DOHH2 (cell line): ENCODE results near the gene EHBP1L1.

Experiments used
- H3F3A ChIP-seq: fragments of 200-600 bp; sonication (generic), shearing (Covaris generic); 2 replicates; pipeline ENCODE4 v1.6.0; 2016; ENCODE audit warnings: antibody characterized with exemption, mild to moderate bottlenecking; ENCODE audit not compliant: control insufficient read depth, insufficient read depth
- H3K27ac ChIP-seq: fragments of 200-600 bp; sonication (generic); 2 replicates; pipeline ENCODE4 v1.5.1; 2014; ENCODE audit warnings: low read depth, mild to moderate bottlenecking, low read length, moderate library complexity
- H3K27me3 ChIP-seq: fragments of 200-600 bp; sonication (generic); 2 replicates; pipeline ENCODE4 v1.6.1; 2014; ENCODE audit warnings: mild to moderate bottlenecking, low read length, mixed read lengths; ENCODE audit not compliant: control insufficient read depth
- H3K36me3 ChIP-seq: fragments of 200-600 bp; sonication (generic); 2 replicates; pipeline ENCODE4 v1.6.1; 2014; ENCODE audit warnings: mild to moderate bottlenecking, low read length, moderate library complexity, mixed read lengths; ENCODE audit not compliant: control insufficient read depth
- H3K4me1 ChIP-seq: fragments of 200-600 bp; sonication (generic); 2 replicates; pipeline ENCODE4 v1.6.1; 2014; ENCODE audit warnings: mild to moderate bottlenecking, low read length, mixed read lengths; ENCODE audit not compliant: control insufficient read depth
- H3K4me2 ChIP-seq: fragments of 200-600 bp; sonication (generic); 2 replicates; pipeline ENCODE4 v1.6.0; 2014; ENCODE audit warnings: mild to moderate bottlenecking, low read length, moderate library complexity
- H3K4me3 ChIP-seq: fragments of 200-600 bp; sonication (generic); 2 replicates; pipeline ENCODE4 v1.5.1; 2014; ENCODE audit warnings: mild to moderate bottlenecking, low read length, mixed read lengths
- H3K79me2 ChIP-seq: fragments of 200-600 bp; sonication (generic); 2 replicates; pipeline ENCODE4 v1.6.1; 2014; ENCODE audit warnings: mild to moderate bottlenecking, low read length, mixed read lengths; ENCODE audit not compliant: control insufficient read depth
- H3K9me2 ChIP-seq: fragments of 200-600 bp; sonication (generic); replicated peaks from 2 replicates; pipeline ENCODE4 v1.6.1; 2014; ENCODE audit warnings: mild to moderate bottlenecking, low read length, mixed read lengths; ENCODE audit not compliant: control insufficient read depth
- H3K9me3 ChIP-seq: fragments of 200-600 bp; sonication (generic); 2 replicates; pipeline ENCODE4 v1.6.1; 2014; ENCODE audit warnings: antibody characterized with exemption, low read length, mixed read lengths; ENCODE audit not compliant: control insufficient read depth, insufficient read depth
- H4K20me1 ChIP-seq: fragments of 200-600 bp; sonication (generic); 2 replicates; pipeline ENCODE4 v1.6.0; 2014; ENCODE audit warnings: low read depth, mild to moderate bottlenecking, antibody characterized with exemption, low read length, moderate library complexity; ENCODE audit not compliant: control insufficient read depth, insufficient read depth
- CTCF ChIP-seq: fragments of 200-600 bp; sonication (generic); IDR thresholded peaks from one replicate; pipeline ENCODE4 v1.5.1; 2014; ENCODE audit warnings: antibody characterized with exemption, mild to moderate bottlenecking, low read depth, low read length; ENCODE audit not compliant: poor library complexity, severe bottlenecking
- EZH2phosphoT487 ChIP-seq: fragments of 200-600 bp; sonication (generic); IDR thresholded peaks from 2 replicates; pipeline ENCODE4 v1.6.1; 2017; ENCODE audit warnings: borderline replicate concordance, mild to moderate bottlenecking, antibody characterized with exemption, low read length, moderate library complexity, mixed read lengths

EHBP1L1 gene

GRCh38 chr11:65575568-65576231 is at the start of gene EHBP1L1:
EHBP1L1 (plus strand) TSS chr11:65576053; CDS start chr11:65576303, 250 bp downstream.
- Histone ChIP-seq H3K4me1 (peaks cover 55% of the 10 kb centered on the region), H4K20me1 (0 out of 2 replicates have a peak, but pooled peaks cover 2% of the 10 kb centered on the region), H3F3A (peaks cover 20% of the 10 kb centered on the region), H3K36me3 (peaks cover 16% of the 10 kb centered on the region), H3K4me2 (peak within 1 kb of the TSS; percentile 87), H3K9me2 (no peaks in the 10 kb centered on the region), H3K9me3 (no peaks in the 10 kb centered on the region), H3K27me3 (no peaks in the 10 kb centered on the region), H3K27ac (peak within 1 kb of the TSS; percentile 90), H3K4me3 (peak within 1 kb of the TSS; percentile 86), H3K79me2 (peaks cover 39% of the 10 kb centered on the region)
- TF ChIP-seq EZH2phosphoT487 (no peak), CTCF (no peak)

- peaks cover 46% of the 10 kb centered on the region for H3K36me3 ChIP-seq
Observed at GRCh38 chr11:65526744-65527143, 49.1 kb upstream of the EHBP1L1 start.

GRCh38 chr11:65528819-65529350 is 47.0 kb upstream of the EHBP1L1 start:
- Histone ChIP-seq H3K4me3 (no peak overlapping the region), H3K27me3 (no peaks in the 10 kb centered on the region), H3F3A (no peaks in the 10 kb centered on the region), H3K4me1 (peaks cover 17% of the 10 kb centered on the region), H3K4me2 (no peak overlapping the region), H4K20me1 (peaks cover 9% of the 10 kb centered on the region; the same call in 1 of the 2 replicates), H3K9me2 (no peaks in the 10 kb centered on the region), H3K36me3 (peaks cover 56% of the 10 kb centered on the region), H3K27ac (no peak overlapping the region), H3K9me3 (no peaks in the 10 kb centered on the region), H3K79me2 (peaks cover 21% of the 10 kb centered on the region)
- no peak for TF ChIP-seq CTCF

More at GRCh38 chr11:65526744-65527143, 49.1 kb upstream of the EHBP1L1 start:
- Histone ChIP-seq H3F3A (0 out of 2 replicates have a peak, but pooled peaks cover 3% of the 10 kb centered on the region), H3K9me3 (no peaks in the 10 kb centered on the region), H3K27ac (no peak overlapping the region), H4K20me1 (peaks cover 9% of the 10 kb centered on the region; the same call in 1 of the 2 replicates), H3K27me3 (no peaks in the 10 kb centered on the region), H3K4me2 (no peak overlapping the region; the same call in 1 of the 2 replicates), H3K79me2 (peaks cover 21% of the 10 kb centered on the region), H3K4me3 (no peak overlapping the region), H3K9me2 (no peaks in the 10 kb centered on the region), H3K4me1 (peaks cover 31% of the 10 kb centered on the region)
- TF ChIP-seq EZH2phosphoT487 (no peak), CTCF (no peak)
